Measurements from ENCODE around the gene MKRN2OS.

The MKRN2OS gene, protein sequence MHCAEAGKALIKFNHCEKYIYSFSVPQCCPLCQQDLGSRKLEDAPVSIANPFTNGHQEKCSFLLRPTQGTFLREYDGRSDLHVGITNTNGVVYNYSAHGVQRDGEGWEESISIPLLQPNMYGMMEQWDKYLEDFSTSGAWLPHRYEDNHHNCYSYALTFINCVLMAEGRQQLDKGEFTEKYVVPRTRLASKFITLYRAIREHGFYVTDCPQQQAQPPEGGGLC

GRCh38 chr3:12545473-12545791 lies at the start of gene MKRN2OS:
Gene MKRN2OS (minus strand): TSS chr3:12545499. CDS start chr3:12545464, 35 bp downstream.
- Mint-ChIP-seq H3K27me3 (peaks cover 8% of the 10 kb centered on the region), H3K9me3 (no peaks in the 10 kb centered on the region), H3K4me1 (no peaks in the 10 kb centered on the region), H3K36me3 (peaks cover 5% of the 10 kb centered on the region), H3K4me3 (no peak within 1 kb of the TSS), H3K27ac (no peak within 1 kb of the TSS)
- no peak for ATAC-seq

GRCh38 chr3:12593473-12593872 lies 48.2 kb upstream of the MKRN2OS start:
- H3K27me3 Mint-ChIP-seq: no peaks in the 10 kb centered on the region
- H3K36me3 Mint-ChIP-seq: peaks cover 70% of the 10 kb centered on the region
- H3K4me1 Mint-ChIP-seq: peaks cover 17% of the 10 kb centered on the region
- H3K9me3 Mint-ChIP-seq: no peaks in the 10 kb centered on the region
- no peak overlapping the region for H3K4me3 Mint-ChIP-seq
- no peak for ATAC-seq
- peak overlapping the region; percentile 55 for H3K27ac Mint-ChIP-seq

DNA sequence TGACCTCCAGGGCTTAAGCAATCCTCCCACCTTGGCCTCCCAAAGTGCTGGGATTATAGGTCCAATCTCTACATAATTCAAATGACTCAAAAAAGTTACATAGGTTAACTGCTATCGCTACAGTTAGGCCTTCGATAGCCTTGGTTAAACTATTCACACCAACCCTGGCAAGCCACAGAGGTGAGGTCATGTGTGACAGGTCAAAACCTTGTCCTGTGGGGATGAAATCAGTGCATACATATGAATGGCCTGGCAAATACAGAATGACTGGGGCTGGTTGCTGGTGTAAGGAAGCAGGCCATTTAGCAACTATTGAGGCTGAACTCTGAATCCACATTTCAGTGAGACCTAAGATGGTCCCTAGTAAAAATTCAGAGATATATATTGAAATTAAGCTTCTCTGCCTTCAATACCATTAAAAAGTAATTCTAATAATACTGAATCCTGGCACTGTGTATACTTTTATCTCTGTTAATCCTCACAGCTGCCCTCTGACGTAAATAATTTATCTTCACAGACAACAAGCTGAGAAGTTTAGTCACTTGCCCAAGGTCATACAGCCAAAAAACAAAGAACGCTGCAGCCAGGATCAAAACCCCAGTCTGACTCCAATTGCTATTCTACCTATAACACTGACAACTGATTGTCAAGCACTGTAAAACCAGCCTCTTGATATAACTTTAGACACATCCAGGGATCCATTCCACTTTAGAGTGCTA lies 46.9 kb upstream of the MKRN2OS start:
- Mint-ChIP-seq H3K4me1 (peaks cover 17% of the 10 kb centered on the region), H3K9me3 (no peaks in the 10 kb centered on the region), H3K36me3 (peaks cover 64% of the 10 kb centered on the region), H3K4me3 (no peak overlapping the region), H3K27me3 (no peaks in the 10 kb centered on the region), H3K27ac (peak overlapping the region; percentile 59)
- ATAC-seq: no peak

GRCh38 chr3:12591456-12591855 lies 46.2 kb upstream of the MKRN2OS start:
- Mint-ChIP-seq H3K27ac (peak overlapping the region; percentile 59), H3K4me1 (peaks cover 17% of the 10 kb centered on the region), H3K36me3 (peaks cover 58% of the 10 kb centered on the region), H3K9me3 (no peaks in the 10 kb centered on the region), H3K27me3 (no peaks in the 10 kb centered on the region), H3K4me3 (no peak overlapping the region)
- ATAC-seq: no peak

DNA sequence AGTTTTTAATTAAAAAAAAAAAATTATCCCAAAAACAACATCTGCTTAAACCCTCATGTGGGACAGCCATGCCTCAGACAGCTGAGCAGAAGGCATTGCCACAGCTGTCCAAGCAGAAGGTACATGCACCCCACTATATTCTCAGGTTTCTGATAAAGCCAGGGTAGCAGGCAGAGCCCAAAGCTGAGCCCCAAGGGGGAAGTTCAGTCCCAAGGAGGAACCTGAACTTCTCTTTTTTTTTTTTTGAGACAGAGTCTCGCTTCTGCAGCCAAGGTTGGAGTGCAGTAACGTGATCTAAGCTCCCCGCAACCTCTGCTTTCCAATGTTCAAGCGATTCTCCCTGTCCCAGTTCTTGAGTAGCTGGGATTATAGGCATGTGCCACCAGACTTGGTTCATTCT lies 44.8 kb upstream of the MKRN2OS start:
- H3K9me3 Mint-ChIP-seq: no peaks in the 10 kb centered on the region
- H3K36me3 Mint-ChIP-seq: peaks cover 56% of the 10 kb centered on the region

DNA sequence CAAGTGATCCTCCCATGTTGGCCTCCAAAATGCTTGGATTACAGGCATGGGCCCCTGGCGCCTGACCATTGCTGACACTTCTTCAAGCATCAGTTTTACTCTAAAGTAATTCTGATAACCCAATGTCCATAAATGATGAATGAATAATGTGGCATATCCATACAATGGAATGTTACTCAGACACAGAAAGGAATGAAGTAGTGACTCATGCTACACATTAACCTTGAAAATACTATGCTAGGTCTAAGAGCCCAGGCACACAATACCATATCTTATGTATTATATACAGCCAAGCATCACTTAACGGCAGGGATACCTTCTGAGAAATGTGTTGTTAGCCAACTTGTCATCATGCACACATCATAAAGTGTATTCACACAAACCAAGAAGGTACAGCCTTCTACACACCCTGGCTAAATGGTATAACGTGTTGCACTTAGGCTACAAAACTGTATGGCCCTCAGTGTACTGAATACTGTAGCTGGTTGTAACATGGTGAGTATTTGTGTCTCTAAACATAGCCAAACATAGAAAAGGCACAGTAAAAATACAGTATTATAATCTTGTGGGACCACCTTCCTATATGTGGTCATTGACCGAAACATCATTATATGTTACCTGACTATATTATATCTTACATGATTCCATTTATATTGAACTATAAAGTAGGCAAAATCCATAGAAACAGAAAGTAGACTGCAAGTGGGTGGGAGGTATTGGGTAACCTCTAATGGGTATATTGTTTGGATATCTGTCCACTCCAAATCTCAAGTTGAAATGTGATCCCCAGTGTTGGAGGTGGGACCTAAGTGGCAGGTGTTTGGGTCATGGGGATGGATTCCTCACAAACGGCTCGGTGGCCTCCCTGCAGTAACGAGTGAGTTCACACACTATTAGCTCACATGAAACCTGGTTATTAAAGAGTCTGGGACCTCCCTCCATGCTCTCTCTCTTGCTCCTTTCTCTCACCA lies 43.0 kb upstream of the MKRN2OS start:
- Mint-ChIP-seq H3K36me3 (peaks cover 55% of the 10 kb centered on the region), H3K27ac (no peak overlapping the region), H3K9me3 (no peaks in the 10 kb centered on the region), H3K4me1 (peaks cover 25% of the 10 kb centered on the region), H3K4me3 (no peak overlapping the region), H3K27me3 (no peaks in the 10 kb centered on the region)
- no peak for ATAC-seq

More for the DNA sequence above, 44.8 kb upstream of the MKRN2OS start:
- peaks cover 25% of the 10 kb centered on the region for H3K4me1 Mint-ChIP-seq
- no peak overlapping the region for H3K4me3 Mint-ChIP-seq
- ATAC-seq: peak; percentile 75
- peak overlapping the region; percentile 59 for H3K27ac Mint-ChIP-seq
- H3K27me3 Mint-ChIP-seq: no peaks in the 10 kb centered on the region

DNA sequence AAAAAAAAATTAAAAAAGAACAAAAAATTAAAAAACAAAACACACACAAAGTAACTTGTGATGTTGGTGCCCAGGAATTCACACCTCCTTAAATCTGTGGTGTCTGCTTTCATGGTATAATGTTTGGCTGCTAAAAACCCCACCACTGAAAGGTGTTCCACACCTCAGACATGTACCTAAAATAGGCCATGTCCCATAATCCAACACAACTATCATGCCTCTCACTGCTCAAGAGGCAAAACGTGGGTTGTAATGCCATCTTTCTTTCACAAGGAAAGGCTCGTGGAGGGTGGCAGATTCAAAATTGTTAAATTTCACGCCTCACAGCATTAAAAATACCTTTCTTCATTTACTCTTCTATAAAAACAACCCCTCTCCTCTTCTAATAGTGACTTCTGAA lies 41.1 kb upstream of the MKRN2OS start:
- no peak for ATAC-seq
- H3K9me3 Mint-ChIP-seq: no peaks in the 10 kb centered on the region
- peak overlapping the region; percentile 46 for H3K27ac Mint-ChIP-seq
- H3K27me3 Mint-ChIP-seq: no peaks in the 10 kb centered on the region
- H3K4me1 Mint-ChIP-seq: peaks cover 20% of the 10 kb centered on the region
- H3K4me3 Mint-ChIP-seq: no peak overlapping the region
- peaks cover 55% of the 10 kb centered on the region for H3K36me3 Mint-ChIP-seq

DNA sequence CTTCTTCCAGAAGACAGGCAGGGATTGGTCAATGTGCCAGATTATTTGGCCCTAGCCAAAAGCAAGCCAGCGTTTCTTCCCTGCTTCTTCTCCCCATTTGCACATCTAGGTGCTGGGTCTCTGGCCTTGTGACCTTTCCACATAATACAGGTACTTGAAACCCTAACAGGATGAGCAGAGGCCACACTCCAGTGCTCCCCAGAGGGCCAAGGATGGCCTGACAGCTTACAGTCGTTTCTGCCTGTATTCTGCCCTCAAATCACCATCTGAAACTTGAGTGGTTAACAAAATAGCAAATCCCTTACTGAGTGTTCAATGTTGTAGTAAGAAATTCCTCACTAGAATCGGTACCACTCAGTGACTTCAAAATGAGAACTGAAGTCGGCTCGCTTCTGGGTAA lies 40.7 kb upstream of the MKRN2OS start:
- peaks cover 53% of the 10 kb centered on the region for H3K36me3 Mint-ChIP-seq
- no peaks in the 10 kb centered on the region for H3K9me3 Mint-ChIP-seq
- H3K27ac Mint-ChIP-seq: peak overlapping the region; percentile 46

DNA sequence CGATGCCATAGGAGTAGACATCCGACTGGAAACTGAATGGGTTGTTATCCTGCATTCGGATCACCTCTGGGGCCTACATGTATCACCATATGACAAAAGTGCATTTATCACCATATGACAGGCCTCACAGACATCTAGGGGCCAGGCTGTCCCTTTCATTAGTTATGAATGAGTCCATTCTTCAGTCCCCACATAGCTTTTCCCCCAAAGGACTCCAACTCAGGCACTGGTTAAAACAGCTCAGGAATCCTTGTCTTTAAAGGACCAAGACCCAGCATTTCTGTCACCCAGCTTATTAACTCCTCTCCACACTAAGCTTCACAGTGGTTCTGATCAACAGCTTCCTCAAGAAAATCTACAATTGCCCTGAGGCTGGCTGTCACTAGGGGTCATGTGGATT lies 39.9 kb upstream of the MKRN2OS start:
- peak overlapping the region; percentile 46 for H3K27ac Mint-ChIP-seq
- no peak for ATAC-seq
- H3K36me3 Mint-ChIP-seq: peaks cover 53% of the 10 kb centered on the region
- no peak overlapping the region for H3K4me3 Mint-ChIP-seq
- H3K9me3 Mint-ChIP-seq: no peaks in the 10 kb centered on the region
- H3K4me1 Mint-ChIP-seq: peaks cover 10% of the 10 kb centered on the region
- H3K27me3 Mint-ChIP-seq: no peaks in the 10 kb centered on the region

More for the DNA sequence above, 40.7 kb upstream of the MKRN2OS start:
- ATAC-seq: peak; percentile 71
- H3K27me3 Mint-ChIP-seq: no peaks in the 10 kb centered on the region
- no peak overlapping the region for H3K4me3 Mint-ChIP-seq
- peaks cover 17% of the 10 kb centered on the region for H3K4me1 Mint-ChIP-seq

GRCh38 chr3:12584083-12584482 lies 38.8 kb upstream of the MKRN2OS start:
- H3K27ac Mint-ChIP-seq: no peak overlapping the region

DNA sequence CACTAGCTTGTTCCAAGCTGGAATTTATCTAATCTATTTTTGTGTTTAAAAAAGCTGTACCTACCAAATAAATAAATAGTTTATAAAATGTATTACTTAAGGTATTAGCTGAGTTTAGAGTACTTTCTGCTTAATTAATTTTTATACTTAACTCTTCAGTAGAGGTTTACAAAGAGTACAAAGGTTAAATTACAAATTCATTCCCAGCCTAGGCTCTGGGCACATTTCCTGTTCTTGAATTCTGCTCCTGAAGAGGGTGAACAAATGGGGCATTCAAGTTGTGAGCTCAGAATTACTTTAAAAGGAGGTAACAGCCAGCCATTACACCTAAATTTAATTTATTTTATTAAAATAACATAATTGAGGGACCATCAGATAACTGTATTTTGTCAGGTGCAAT lies 38.0 kb upstream of the MKRN2OS start:
- no peak for ATAC-seq
- Mint-ChIP-seq H3K9me3 (no peaks in the 10 kb centered on the region), H3K4me3 (no peak overlapping the region), H3K36me3 (peaks cover 58% of the 10 kb centered on the region), H3K27ac (no peak overlapping the region), H3K27me3 (no peaks in the 10 kb centered on the region), H3K4me1 (peaks cover 17% of the 10 kb centered on the region)

More at GRCh38 chr3:12584083-12584482, 38.8 kb upstream of the MKRN2OS start:
- no peak overlapping the region for H3K4me3 Mint-ChIP-seq
- no peaks in the 10 kb centered on the region for H3K9me3 Mint-ChIP-seq
- no peak for ATAC-seq
- H3K36me3 Mint-ChIP-seq: peaks cover 58% of the 10 kb centered on the region
- H3K4me1 Mint-ChIP-seq: peaks cover 17% of the 10 kb centered on the region
- H3K27me3 Mint-ChIP-seq: no peaks in the 10 kb centered on the region

DNA sequence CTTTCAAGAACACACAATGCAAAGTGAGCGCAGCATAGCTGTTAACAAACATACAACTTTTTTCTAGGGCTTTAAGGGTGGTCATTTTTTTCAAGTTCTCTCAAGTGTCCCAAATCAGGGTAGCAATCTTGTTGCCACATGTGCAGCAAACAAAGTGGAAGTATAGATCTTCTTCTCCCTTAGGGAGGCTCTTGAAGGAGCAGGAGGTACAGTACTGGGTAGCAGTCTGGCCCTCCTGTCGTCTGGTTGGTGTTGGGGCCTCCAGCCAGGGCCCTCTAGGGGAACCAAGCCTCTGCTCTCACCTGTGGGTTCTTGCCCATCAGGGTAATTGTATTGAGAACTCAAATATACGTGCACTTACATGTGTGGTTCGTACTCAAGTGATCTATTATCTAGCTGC lies 37.4 kb upstream of the MKRN2OS start:
- no peak overlapping the region for H3K4me3 Mint-ChIP-seq
- peaks cover 17% of the 10 kb centered on the region for H3K4me1 Mint-ChIP-seq
- no peaks in the 10 kb centered on the region for H3K27me3 Mint-ChIP-seq
- ATAC-seq: no peak
- H3K36me3 Mint-ChIP-seq: peaks cover 61% of the 10 kb centered on the region
- no peaks in the 10 kb centered on the region for H3K9me3 Mint-ChIP-seq
- H3K27ac Mint-ChIP-seq: no peak overlapping the region

- H3K9me3 Mint-ChIP-seq: peaks cover 3% of the 10 kb centered on the region
- H3K4me1 Mint-ChIP-seq: peaks cover 9% of the 10 kb centered on the region
- H3K27me3 Mint-ChIP-seq: no peaks in the 10 kb centered on the region
- no peak for ATAC-seq
- peaks cover 81% of the 10 kb centered on the region for H3K36me3 Mint-ChIP-seq
- H3K27ac Mint-ChIP-seq: peak overlapping the region; percentile 38
- H3K4me3 Mint-ChIP-seq: no peak overlapping the region
These were observed 34.6 kb upstream of the MKRN2OS start for GRCh38 chr3:12579905-12580304.

- no peaks in the 10 kb centered on the region for H3K27me3 Mint-ChIP-seq
- no peak overlapping the region for H3K4me3 Mint-ChIP-seq
- H3K27ac Mint-ChIP-seq: peak overlapping the region; percentile 38
- peaks cover 3% of the 10 kb centered on the region for H3K9me3 Mint-ChIP-seq
- peaks cover 81% of the 10 kb centered on the region for H3K36me3 Mint-ChIP-seq
- H3K4me1 Mint-ChIP-seq: peaks cover 9% of the 10 kb centered on the region
- ATAC-seq: no peak
These were observed 34.2 kb upstream of the MKRN2OS start for GRCh38 chr3:12579456-12579855.

GRCh38 chr3:12578742-12579141 lies 33.4 kb upstream of the MKRN2OS start:
- no peak overlapping the region for H3K4me3 Mint-ChIP-seq
- H3K27ac Mint-ChIP-seq: peak overlapping the region; percentile 38
- ATAC-seq: no peak
- H3K36me3 Mint-ChIP-seq: peaks cover 81% of the 10 kb centered on the region
- peaks cover 9% of the 10 kb centered on the region for H3K4me1 Mint-ChIP-seq
- H3K27me3 Mint-ChIP-seq: no peaks in the 10 kb centered on the region
- H3K9me3 Mint-ChIP-seq: peaks cover 3% of the 10 kb centered on the region

Measured in stimulated activated memory B cell treated with anti-CD40 and anti-IgM and Interleukin-4, amounts not matched to agents 10 μg/mL and 1 μg/mL and 100 μg/mL, for 72 hours (primary cell).